Mucosa of descending colon (tissue), 3 donors: ENCODE results near the gene SNX19. TPM values are rescaled to one million over a fixed set of nuclear protein-coding genes. Genes with fewer than 3 reads are reported as not detected.

Experiments
- ATAC-seq: fragments of 200-7000 bp; cut with Tn5 transposase; one replicate; pipeline ENCODE4 v1.9.1; 2020; ENCODE audit warnings: mild to moderate bottlenecking, moderate library complexity
- DNase-seq, 3 donors: peaks; one replicate each; pipeline ENCODE4 v3.0.0-alpha.2; 2020
- H3K36me3 ChIP-seq: fragments of 200-600 bp; one replicate; pipeline ENCODE4 v1.8.0; 2021; ENCODE audit warnings: low read depth, mild to moderate bottlenecking
- H3K4me1 ChIP-seq: fragments of 200-600 bp; one replicate; pipeline ENCODE4 v1.8.0; 2021; ENCODE audit warnings: low read depth, mild to moderate bottlenecking
- H3K4me3 ChIP-seq: fragments of 200-600 bp; one replicate; pipeline ENCODE4 v1.8.0; 2021; ENCODE audit warnings: mild to moderate bottlenecking
- H3K9me3 ChIP-seq: fragments of 200-600 bp; one replicate; pipeline ENCODE4 v1.8.0; 2021; ENCODE audit warnings: mild to moderate bottlenecking
- CTCF ChIP-seq: fragments of 200-600 bp; IDR thresholded peaks from one replicate; pipeline ENCODE4 v1.8.0; 2022; ENCODE audit warnings: antibody characterized with exemption, mild to moderate bottlenecking
- intact Hi-C, 2 donors: fragments of 100-400 bp; cut with DNase I in 1 of 2; cut with micrococcal nuclease in 1 of 2; formaldehyde crosslinking; loops; one replicate each; pipeline versions ENCODE4 v1.11.0 to v1.11.1; 2022; cut with DNase I, micrococcal nuclease
- total RNA-seq, 3 donors: library from RNA; stranded (reverse); fragmentation: NEBNext Ultra II Directional in 2 of 3; extraction: Animal tissue kit (Norgen Biotek cat#: 25700) in 2 of 3; gene quantifications; one replicate each; pipeline versions ENCODE4 v1.2.1 to v1.2.4, GENCODE V29; 2021 to 2023
- donor health status: DM: no; HTN: no; CAD: no; lungs with moderate emphysema.
- donor health status: DM: no; HTN: no; CAD: no.
- donor health status: DM: no; HTN: yes; CAD: no.

The SNX19 gene
- total RNA-seq, 3 donors from 2014 or later, result 53.1 to 87.5 (median 76.7) TPM

- no peaks in the 10 kb centered on the region for H3K36me3 ChIP-seq
- ATAC-seq (no peak), DNase-seq (no peak)
- H3K4me1 ChIP-seq, result no peaks in the 10 kb centered on the region
- intact Hi-C loops, result loop anchor here (10.0 kb wide), 1 partner anchor 651 kb away; no protein-coding TSS in a partner anchor
- no peaks in the 10 kb centered on the region for H3K9me3 ChIP-seq
- H3K4me3 ChIP-seq, result no peak overlapping the region
- no peak for TF ChIP-seq CTCF
These were observed 50.5 kb downstream of the SNX19 start for GRCh38 chr11:130865774-130866114.

- Histone ChIP-seq H3K4me3 (no peak overlapping the region), H3K9me3 (no peaks in the 10 kb centered on the region), H3K36me3 (no peaks in the 10 kb centered on the region), H3K4me1 (no peaks in the 10 kb centered on the region)
- TF ChIP-seq CTCF, result no peak
- intact Hi-C loops, result loop anchor here (10.0 kb wide), 1 partner anchor 650 kb away; no protein-coding TSS in a partner anchor
- DNase-seq (no peak), ATAC-seq (no peak)
These were observed 51.0 kb downstream of the SNX19 start for GRCh38 chr11:130865091-130865773.

- peak; percentile 97 for ATAC-seq
- no peaks in the 10 kb centered on the region for H3K9me3 ChIP-seq
- intact Hi-C loops, result loop anchor here (2.0 to 10.0 kb wide), 3 partner anchors 427 to 647 kb away; no protein-coding TSS in a partner anchor
- H3K36me3 ChIP-seq, result no peaks in the 10 kb centered on the region
- DNase-seq, result peak; percentile 91 to 98 (median 91)
- TF ChIP-seq CTCF, result peak; percentile 99
- no peaks in the 10 kb centered on the region for H3K4me1 ChIP-seq
- no peak overlapping the region for H3K4me3 ChIP-seq
These were observed 54.1 kb downstream of the SNX19 start for GRCh38 chr11:130861902-130862860.

- TF ChIP-seq CTCF, result no peak
- ATAC-seq (no peak), DNase-seq (no peak)
- H3K36me3 ChIP-seq, result no peaks in the 10 kb centered on the region
- H3K4me1 ChIP-seq, result no peaks in the 10 kb centered on the region
- intact Hi-C loops, result loop anchor here (10.0 kb wide), 1 partner anchor 646 kb away; no protein-coding TSS in a partner anchor
- H3K9me3 ChIP-seq, result no peaks in the 10 kb centered on the region
- no peak overlapping the region for H3K4me3 ChIP-seq
These were observed 55.0 kb downstream of the SNX19 start for GRCh38 chr11:130861283-130861682.

- intact Hi-C loops, result loop anchor here (10.0 kb wide), 1 partner anchor 645 kb away; no protein-coding TSS in a partner anchor
- no peak for ATAC-seq
- no peaks in the 10 kb centered on the region for H3K36me3 ChIP-seq
- TF ChIP-seq CTCF, result no peak
- DNase-seq, result no peak
- no peak overlapping the region for H3K4me3 ChIP-seq
- no peaks in the 10 kb centered on the region for H3K4me1 ChIP-seq
- no peaks in the 10 kb centered on the region for H3K9me3 ChIP-seq
These were observed 56.4 kb downstream of the SNX19 start for GRCh38 chr11:130859886-130860285.
